HG02981 (cell line): ENCODE results near the gene PLIN5.

ENCODE experiments used
- ATAC-seq: cut with Tn5 transposase; IDR thresholded peaks from one replicate; pipeline ENCODE4 v1.9.1; 2021; ENCODE audit warnings: mild to moderate bottlenecking, moderate library complexity; ENCODE audit not compliant: unreplicated experiment

PLIN5 gene

GRCh38 chr19:4524808-4525562 lies 10.0 kb downstream of the PLIN5 start:
- no peak for ATAC-seq

- ATAC-seq = no peak
Measured at GRCh38 chr19:4523306-4524110, 11.5 kb downstream of the PLIN5 start.

- ATAC-seq = no peak
Measured at GRCh38 chr19:4522291-4523002, 12.6 kb downstream of the PLIN5 start.

GRCh38 chr19:4521888-4522242 lies 13.2 kb downstream of the PLIN5 start:
- no peak for ATAC-seq

GRCh38 chr19:4521170-4521887 lies 13.7 kb downstream of the PLIN5 start:
- ATAC-seq = no peak

- ATAC-seq = no peak
Measured at GRCh38 chr19:4519521-4520277, 15.3 kb downstream of the PLIN5 start.

GRCh38 chr19:4519172-4519496 lies 15.9 kb downstream of the PLIN5 start:
- no peak for ATAC-seq

GRCh38 chr19:4518345-4519171 lies 16.5 kb downstream of the PLIN5 start, which contains the start of gene PLIN4:
TSS of gene PLIN4 (minus strand) at chr19:4518486. CDS start at chr19:4518272, 214 bp downstream.
- no peak for ATAC-seq

- no peak for ATAC-seq
Measured at GRCh38 chr19:4517451-4518057, 17.5 kb downstream of the PLIN5 start.

- no peak for ATAC-seq
Measured at GRCh38 chr19:4516939-4517300, 18.1 kb downstream of the PLIN5 start.

- ATAC-seq = no peak
Measured at GRCh38 chr19:4516199-4516938, 18.7 kb downstream of the PLIN5 start.

- no peak for ATAC-seq
Measured at GRCh38 chr19:4515732-4516131, 19.3 kb downstream of the PLIN5 start.

- ATAC-seq = no peak
Measured at GRCh38 chr19:4513248-4513647, 21.8 kb downstream of the PLIN5 start.

GRCh38 chr19:4512070-4512469 lies 23.0 kb downstream of the PLIN5 start:
- no peak for ATAC-seq

GRCh38 chr19:4511300-4512054 lies 23.5 kb downstream of the PLIN5 start:
- no peak for ATAC-seq

GRCh38 chr19:4510435-4511255 lies 24.4 kb downstream of the PLIN5 start:
- no peak for ATAC-seq

- ATAC-seq = no peak
Measured at GRCh38 chr19:4508698-4509097, 26.3 kb downstream of the PLIN5 start.
